ENCODE data around the gene ZP1. TPM values are rescaled to one million over a fixed set of nuclear protein-coding genes. Genes with fewer than 3 reads are reported as not detected.

Gene ZP1
- total and polyA plus RNA-seq, 2 experiments from 2014 or later: not detected

- Mint-ChIP-seq H3K27me3 (ENCODE audit: insufficient read depth, low read depth, poor library complexity) (peaks cover 29% of the 10 kb centered on the region), H3K36me3 (ENCODE audit: low read depth) (peaks cover 31% of the 10 kb centered on the region), H3K4me1 (peaks cover 36% of the 10 kb centered on the region), H3K9me3 (no peaks in the 10 kb centered on the region; the same call in 1 of the 3 replicates), H3K27ac (peak overlapping the region; percentile 21; the same call in 1 of the 2 replicates), H3K4me3 (peak overlapping the region; percentile 93)
- TF ChIP-seq CTCF (conservative IDR thresholded peaks at IDR 0.05; ENCODE audit: low read depth in 2 of 2) (no peak), NANOG (IDR thresholded peaks at IDR 0.05; ENCODE audit: borderline replicate concordance) (no peak), ZNF331 (CRISPR knock-in tag; IDR thresholded peaks at IDR 0.05; ENCODE audit: low read depth) (no peak), STAT1 (IDR thresholded peaks at IDR 0.05; ENCODE audit: unreplicated experiment) (no peak), REST (IDR thresholded peaks at IDR 0.05; ENCODE audit: unreplicated experiment) (no peak), ZNF462 (CRISPR knock-in tag; IDR thresholded peaks at IDR 0.05) (no peak), JUNB (IDR thresholded peaks at IDR 0.05; ENCODE audit: unreplicated experiment) (no peak), EZH2 (IDR thresholded peaks at IDR 0.05; ENCODE audit: low read depth, unreplicated experiment) (no peak)
- no peak for ATAC-seq
- Histone ChIP-seq H3K27ac (ENCODE audit: low read depth) (no peak overlapping the region), H3K4me1 (ENCODE audit: insufficient read depth) (peaks cover 18% of the 10 kb centered on the region), H3K36me3 (ENCODE audit: insufficient read depth) (no peaks in the 10 kb centered on the region), H3K9me2 (ENCODE audit: insufficient read depth) (0 out of 2 replicates have a peak, but pooled peaks cover 4% of the 10 kb centered on the region), H3K27me3 (ENCODE audit: insufficient read depth) (no peaks in the 10 kb centered on the region), H3K4me2 (peak overlapping the region; percentile 96), H3K4me3 (peak overlapping the region; percentile 93), H2AFZ (no peak overlapping the region), H3F3A (replicated peaks; ENCODE audit: low read depth) (no peaks in the 10 kb centered on the region), H3K79me2 (replicated peaks; ENCODE audit: insufficient read depth) (peaks cover 49% of the 10 kb centered on the region), H4K20me1 (replicated peaks; ENCODE audit: insufficient read depth) (peaks cover 21% of the 10 kb centered on the region)
- no peak for DNase-seq (ENCODE audit: low spot score)
Observed at GRCh38 chr11:60844045-60844869, 23.1 kb upstream of the ZP1 start.

Measured in GM23338 (cell line).